Skeletal muscle cell (primary cell): ENCODE results near the gene NOL12.
"Not testable (repeated sequence)": the region's sequence is repeated elsewhere in the genome, so short reads cannot be mapped to it uniquely, and the experiment has no call there.

Source experiments
- DNase-seq: peaks from one replicate; pipeline ENCODE4 v3.0.0-alpha.2; 2010; ENCODE audit warnings: low read depth
- H3K4me3 ChIP-seq: 2 replicates; pipeline ENCODE4 v1.5.1; 2011; ENCODE audit warnings: low read depth, mild to moderate bottlenecking, control low read depth, low read length, moderate library complexity

NOL12 gene

DNA sequence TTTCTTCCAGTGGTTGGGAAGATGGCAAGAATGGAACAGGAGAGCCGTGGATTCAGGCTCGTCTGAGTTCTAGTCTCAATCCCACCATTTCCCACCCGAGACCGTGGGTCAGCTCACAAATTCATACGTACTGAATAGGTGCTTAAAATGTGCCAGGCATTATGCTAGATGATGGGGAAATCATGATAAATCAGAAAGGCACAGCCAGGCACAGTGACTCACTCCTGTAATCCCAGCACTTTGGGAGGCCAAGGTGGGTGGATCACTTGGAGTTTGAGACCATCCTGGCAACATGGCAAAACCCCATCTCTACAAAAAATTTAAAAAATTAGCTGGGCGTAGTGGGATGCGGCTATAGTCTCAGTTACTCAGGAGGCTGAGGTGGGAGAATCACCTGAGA, 17.8 kb downstream of the NOL12 start:
- no peak for DNase-seq
- no peak overlapping the region for H3K4me3 ChIP-seq

DNA sequence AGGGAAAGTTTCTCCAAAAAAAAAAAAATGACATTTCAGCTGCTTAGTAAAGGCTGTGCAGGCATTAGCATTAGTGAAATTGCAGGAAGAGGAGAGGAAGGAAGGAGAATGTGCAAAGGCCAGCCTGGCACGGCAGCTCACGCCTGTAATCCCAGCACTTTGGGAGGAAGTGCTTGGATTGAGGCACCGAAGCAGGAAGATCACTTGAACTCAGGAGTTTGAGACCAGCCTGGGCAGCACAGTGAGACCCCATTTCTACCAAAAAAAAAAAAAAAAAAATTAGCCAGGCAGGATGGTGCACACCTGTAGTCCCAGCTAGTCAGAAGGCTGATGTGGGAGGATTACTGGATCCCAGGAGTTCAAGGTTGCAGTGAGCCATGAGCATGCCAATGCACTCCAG, 18.5 kb downstream of the NOL12 start:
- no peak for DNase-seq
- no peak overlapping the region for H3K4me3 ChIP-seq

DNA sequence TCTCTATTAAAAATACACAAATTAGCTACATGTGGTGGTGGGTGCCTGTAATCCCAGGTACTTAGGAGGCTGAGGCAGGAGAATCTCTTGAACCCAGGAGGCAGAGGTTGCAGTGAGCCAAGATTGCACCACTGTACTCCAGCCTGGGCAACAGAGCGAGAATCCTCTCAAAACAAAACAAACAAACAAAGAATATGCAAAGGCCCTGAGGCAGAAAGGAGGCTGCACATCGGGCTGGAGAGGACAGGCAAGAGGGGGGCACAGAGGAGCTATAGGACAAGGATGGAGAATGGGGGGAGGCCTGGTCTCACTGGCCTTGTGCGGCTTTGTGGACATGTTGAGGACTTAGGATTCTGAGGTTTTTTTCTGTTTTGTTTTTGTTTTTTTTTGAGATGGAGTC, 19.1 kb downstream of the NOL12 start:
- H3K4me3 ChIP-seq = no peak overlapping the region
- no peak for DNase-seq

DNA sequence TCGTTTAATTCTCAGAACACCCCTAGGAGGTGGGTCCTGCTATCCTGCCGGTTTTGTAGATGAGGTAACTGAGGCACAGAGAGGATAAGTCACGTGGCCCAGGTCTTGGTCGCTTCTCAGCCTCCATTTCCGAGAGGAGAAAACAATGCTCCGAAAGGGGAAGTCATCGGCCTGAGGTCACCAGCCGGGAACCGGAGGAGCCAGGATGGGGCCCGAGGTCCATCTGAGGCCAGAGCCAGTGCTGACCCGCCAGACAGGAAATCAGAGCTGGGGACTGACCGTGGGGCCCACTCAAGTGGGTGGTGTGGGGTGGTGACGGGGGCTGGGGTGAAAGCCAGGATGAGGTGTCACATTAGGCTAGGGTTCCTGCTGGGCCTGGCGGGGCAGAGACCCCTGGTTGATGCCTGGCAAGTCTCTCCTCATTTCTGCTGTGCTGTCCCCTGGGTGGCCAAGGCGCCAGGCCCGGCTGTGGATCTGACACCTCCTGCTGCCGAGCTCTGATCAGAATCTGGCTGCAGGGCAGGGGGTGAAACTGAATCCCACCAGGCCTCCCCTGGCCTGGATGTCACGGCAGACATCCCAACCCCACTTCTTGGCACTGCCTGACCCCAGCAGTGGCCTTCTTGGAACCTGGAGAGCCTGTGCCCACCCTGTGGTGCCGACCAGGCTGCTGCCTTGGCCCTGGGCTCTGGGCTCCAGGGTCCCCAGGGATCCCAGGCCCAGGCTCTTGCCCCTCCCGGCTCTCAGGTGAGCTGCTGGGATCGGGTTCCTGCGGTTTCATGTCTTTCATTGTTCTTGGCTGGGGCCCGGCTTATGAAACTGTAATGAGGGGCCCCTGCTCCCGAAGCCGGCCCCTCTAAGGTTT, 22.7 kb downstream of the NOL12 start:
- no peak for DNase-seq
- no peak overlapping the region for H3K4me3 ChIP-seq

DNA sequence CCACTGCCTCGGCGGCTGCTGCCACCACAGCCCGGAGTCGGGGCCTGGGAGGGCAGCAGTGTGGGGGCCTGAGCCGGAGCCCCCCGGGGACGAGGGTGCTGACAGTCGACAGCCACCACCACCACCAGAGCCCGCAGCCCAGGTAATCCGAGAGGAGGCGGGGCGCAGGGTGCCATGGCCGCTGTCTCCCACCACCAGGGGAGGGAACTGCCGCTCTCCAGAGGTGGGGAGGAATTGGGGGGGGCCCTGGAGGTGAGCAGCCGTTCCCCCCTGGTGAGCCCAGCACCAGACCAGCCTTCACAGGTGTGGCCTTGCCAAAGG, 23.3 kb downstream of the NOL12 start:
- DNase-seq = no peak
- no peak overlapping the region for H3K4me3 ChIP-seq

DNA sequence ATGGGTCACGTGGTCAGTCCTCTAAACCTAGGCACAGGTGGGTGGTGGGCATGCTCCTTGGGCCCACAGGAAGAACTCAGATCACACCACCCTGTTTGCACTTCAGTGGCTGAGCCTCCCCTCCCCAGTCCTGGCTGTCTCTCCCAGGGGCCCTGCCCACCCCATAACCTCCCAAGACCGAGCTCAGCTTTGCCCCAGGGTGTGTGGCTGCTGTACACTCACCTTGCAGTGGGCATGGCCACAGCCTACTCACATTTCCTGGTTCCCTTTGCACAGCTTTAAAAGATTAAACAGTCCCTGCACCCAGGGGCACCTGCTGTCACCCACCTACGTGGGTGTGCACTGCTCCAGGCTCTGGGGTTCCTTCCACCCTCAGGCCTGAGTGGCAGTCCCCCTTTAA, 24.5 kb downstream of the NOL12 start:
- H3K4me3 ChIP-seq = no peak overlapping the region
- no peak for DNase-seq

DNA sequence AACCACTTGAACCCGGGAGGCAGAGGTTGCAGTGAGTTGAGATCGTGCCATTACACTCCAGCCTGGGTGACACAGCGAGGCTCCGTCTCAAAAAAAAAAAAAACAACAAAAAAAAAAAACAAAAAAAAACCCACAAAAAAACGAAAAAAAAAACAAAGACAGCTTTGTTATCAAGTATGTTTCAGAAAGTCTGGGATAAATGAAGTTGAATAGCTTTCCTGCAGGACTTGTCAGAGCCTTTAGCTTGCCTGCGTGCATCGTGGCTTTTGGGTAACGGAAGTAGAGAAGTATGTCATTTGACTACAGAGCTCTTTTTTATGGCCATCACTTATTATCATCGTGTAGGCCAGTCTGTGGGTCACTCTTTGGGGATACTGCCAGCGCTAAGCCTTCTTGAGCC, 25.3 kb downstream of the NOL12 start:
- DNase-seq = no peak
- H3K4me3 ChIP-seq = no peak overlapping the region

DNA sequence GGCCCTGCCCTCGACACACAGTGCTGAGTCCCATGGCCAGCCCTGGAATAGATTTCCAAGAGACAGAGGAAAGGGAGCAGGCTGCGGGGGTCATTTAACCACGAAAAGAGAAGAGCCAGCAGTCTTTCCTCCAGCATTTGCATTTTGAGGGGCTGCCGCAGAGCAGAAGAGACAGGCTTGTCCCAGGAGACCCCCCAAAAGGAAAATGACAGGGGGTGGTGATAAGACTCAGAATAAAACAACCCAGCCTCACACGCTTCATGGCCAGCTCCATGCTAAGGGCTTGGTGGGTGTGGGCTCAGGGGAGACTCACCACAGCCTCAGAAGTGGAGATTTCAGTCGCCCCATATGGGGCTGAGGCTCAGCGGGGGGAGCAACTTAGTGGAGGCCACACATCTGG, 27.6 kb downstream of the NOL12 start:
- H3K4me3 ChIP-seq = no peak overlapping the region
- DNase-seq = no peak

DNA sequence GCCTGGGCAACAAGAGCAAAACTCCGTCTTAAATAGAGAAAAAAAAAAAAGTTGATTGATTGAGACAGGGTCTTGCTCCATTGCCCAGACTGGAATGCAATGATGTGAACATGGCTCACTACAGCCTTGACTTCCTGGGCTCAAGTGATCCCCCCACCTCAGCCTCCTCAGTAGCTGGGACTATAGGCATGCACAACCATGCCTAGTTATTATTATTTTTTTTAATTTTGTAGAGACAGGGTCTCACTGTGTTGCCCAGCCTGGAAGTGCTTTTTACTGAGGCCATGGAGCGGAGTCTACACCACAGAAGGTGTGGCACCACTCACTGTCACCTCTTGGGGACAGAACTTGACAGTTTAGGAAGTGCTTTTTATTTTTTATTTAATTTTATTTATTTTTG, 28.5 kb downstream of the NOL12 start:
- DNase-seq = no peak

DNA sequence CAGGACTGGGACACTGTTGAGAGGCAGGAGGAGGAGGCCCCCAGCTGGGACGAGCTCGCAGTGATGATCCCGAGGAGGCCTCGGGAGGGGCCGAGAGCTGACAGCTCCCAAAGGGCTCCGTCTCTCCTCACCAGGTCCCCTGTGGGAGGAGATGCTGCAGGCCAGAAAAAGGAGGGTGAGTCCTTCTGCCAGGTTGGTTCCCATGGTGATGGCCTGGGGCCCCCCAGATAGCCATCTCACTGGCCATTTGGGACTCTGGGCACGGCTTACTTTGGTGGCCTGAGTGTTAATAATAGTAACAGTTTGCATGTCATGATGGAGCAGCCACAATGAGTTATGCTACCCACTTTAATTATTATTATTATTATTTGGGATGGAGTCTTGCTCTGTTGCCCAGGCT, 29.6 kb downstream of the NOL12 start:
- DNase-seq = no peak
- no peak overlapping the region for H3K4me3 ChIP-seq

More for the DNA sequence above, 28.5 kb downstream of the NOL12 start:
- H3K4me3 ChIP-seq = no peak overlapping the region

DNA sequence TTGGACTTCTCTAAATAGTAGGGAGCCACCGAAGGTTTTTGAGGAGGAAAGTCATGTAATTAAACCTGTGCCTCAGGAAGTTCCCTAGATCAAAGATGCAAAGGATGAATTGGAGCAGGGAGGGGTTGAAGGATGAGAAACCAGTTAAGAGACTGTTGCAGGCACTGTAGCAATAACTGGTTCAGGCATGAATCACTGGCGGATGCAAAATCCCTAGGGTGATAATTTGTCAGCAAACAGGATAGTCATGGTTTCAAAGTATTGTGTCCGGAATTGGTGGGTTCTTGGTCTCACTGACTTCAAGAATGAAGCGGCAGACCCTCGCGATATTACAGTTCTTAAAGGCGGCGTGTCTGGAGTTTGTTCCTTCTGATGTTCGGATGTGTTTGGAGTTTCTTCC, 30.6 kb downstream of the NOL12 start:
- peak; percentile 60 for DNase-seq
- H3K4me3 ChIP-seq = no peak overlapping the region

DNA sequence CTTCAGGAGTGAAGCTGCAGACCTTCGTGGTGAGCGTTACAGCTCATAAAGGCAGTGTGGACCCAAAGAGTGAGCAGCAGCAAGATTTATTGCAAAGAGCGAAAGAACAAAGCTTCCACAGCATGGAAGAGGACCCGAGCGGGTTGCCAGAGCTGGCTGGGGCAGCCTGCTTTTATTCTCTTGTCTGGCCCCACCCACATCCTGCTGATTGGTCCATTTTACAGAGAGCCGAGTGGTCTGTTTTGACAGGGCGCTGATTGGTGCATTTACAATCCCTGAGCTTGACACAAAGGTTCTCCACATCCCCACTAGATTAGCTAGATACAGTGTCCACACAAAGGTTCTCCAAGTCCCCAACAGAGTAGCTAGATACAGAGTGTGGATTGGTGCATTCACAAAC, 31.1 kb downstream of the NOL12 start:
- H3K4me3 ChIP-seq, DNase-seq: not testable (repeated sequence)

DNA sequence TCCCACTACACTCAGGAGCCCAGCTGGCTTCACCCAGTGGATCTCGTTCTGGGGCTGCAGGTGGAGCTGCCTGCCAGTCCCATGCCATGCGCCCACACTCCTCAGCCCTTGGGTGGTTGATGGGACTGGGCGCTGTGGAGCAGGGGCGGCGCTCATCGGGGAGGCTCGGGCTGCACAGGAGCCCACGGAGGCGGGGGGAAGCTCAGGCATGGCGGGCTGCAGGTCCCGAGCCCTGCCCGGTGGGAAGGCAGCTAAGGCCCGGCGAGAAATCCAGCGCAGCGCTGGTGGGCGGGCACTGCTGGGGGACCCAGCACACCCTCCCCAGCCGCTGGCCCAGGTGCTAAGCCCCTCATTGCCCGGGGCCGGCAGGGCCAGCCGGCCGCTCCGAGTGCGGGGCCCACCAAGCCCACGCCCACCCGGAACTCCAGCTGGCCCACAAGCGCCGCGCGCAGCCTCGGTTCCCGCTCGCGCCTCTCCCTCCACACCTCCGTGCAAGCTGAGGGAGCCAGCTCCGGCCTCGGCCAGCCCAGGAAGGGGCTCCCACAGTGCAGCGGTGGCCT, 31.7 kb downstream of the NOL12 start:
- not testable (repeated sequence) for H3K4me3 ChIP-seq, DNase-seq

DNA sequence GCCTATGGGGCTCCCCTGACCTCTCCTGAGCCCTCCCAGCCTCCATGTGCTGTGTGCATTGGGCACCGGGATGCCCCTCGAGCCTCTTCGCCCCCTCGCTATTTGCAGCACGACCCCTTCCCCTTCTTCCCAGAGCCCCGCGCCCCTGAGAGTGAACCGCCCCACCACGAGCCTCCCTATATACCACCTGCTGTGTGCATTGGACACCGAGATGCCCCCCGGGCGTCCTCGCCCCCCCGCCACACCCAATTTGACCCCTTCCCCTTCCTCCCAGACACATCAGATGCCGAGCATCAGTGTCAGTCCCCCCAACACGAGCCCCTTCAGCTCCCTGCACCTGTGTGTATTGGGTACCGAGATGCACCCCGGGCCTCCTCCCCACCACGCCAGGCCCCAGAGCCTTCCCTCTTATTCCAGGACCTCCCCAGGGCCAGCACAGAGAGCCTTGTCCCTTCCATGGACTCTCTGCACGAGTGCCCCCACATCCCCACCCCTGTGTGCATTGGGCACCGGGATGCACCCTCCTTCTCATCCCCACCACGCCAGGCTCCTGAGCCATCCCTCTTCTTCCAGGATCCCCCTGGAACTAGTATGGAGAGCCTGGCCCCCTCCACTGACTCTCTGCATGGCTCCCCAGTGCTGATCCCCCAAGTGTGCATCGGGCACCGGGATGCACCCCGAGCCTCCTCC, 39.6 kb downstream of the NOL12 start:
- no peak for DNase-seq
- H3K4me3 ChIP-seq = no peak overlapping the region

DNA sequence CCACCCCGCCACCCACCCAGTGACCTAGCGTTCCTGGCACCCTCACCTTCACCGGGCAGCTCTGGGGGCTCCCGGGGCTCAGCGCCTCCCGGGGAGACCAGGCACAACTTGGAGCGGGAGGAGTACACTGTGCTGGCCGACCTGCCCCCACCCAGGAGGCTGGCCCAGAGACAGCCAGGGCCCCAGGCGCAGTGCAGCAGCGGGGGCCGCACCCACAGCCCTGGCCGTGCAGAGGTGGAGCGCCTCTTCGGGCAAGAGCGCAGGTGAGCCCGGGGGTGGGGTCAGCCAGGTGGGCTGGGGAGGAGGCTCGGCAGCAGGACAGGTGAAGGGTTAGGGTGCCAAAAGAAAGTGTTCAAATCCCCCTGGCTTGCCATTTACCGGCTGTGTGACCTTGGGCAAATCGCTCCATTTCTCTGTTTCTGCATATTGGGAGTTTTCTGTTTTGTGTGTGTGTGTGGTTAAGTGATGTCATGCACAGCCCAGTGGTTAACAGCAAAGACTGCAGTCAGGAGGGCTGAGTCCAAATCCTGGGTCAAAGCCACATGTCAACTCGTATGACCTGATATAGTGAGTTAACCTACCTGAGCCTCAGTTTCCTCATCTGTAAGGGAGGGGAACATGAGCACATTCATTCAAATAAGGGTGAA, 40.2 kb downstream of the NOL12 start:
- DNase-seq = no peak

DNA sequence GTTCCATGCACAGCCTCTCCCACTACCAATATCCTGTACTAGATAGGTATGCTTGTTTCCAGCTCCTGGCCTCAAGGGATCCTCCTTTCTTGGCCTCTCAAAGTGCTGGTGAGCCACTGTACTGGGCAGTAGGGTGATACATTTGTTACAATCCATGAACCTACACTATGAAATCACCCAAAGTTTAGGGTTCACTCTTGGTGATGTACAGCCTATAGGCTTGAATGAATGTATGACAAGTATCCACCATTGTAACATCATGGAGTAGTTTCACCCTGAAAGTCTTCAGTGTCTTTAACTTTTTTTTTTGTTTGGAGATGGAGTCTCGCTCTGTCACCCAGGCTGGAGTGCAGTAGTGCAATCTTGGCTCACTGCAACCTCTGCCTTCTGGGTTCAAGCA, 42.5 kb downstream of the NOL12 start:
- H3K4me3 ChIP-seq = no peak overlapping the region
- DNase-seq = no peak

More for the DNA sequence above, 40.2 kb downstream of the NOL12 start:
- H3K4me3 ChIP-seq = no peak overlapping the region

DNA sequence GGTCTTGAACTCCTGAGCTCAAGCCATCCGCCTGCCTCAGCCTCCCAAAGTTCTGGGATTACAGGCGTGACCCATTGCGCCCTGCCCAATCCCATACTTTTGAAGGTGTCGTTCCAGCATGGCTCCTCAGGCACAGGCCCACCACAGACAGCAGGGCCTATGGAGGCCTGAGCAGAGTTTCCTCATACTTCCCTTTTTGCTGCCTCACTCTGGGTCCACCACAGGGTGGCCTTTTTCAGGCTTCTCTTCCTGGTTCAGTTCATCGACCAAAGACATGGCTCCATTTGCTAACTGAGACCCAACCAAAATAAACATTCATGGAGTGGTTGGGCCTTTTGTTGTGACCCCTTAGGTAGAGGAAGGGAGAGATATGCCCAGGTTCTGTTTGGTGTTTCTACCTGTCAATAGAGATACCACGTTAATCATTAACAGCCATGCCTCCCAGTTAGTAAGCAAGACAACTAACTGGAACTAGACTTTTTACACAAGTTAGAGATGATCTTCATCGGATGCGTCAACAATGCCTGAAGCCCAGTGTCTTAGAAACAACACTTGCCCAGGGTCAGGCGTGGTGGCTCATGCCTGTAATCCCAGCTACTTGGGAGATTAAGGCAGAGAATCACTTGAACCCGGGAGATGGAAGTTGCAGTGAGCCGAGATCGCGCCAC, 45.8 kb downstream of the NOL12 start:
- no peak for DNase-seq
- no peak overlapping the region for H3K4me3 ChIP-seq

DNA sequence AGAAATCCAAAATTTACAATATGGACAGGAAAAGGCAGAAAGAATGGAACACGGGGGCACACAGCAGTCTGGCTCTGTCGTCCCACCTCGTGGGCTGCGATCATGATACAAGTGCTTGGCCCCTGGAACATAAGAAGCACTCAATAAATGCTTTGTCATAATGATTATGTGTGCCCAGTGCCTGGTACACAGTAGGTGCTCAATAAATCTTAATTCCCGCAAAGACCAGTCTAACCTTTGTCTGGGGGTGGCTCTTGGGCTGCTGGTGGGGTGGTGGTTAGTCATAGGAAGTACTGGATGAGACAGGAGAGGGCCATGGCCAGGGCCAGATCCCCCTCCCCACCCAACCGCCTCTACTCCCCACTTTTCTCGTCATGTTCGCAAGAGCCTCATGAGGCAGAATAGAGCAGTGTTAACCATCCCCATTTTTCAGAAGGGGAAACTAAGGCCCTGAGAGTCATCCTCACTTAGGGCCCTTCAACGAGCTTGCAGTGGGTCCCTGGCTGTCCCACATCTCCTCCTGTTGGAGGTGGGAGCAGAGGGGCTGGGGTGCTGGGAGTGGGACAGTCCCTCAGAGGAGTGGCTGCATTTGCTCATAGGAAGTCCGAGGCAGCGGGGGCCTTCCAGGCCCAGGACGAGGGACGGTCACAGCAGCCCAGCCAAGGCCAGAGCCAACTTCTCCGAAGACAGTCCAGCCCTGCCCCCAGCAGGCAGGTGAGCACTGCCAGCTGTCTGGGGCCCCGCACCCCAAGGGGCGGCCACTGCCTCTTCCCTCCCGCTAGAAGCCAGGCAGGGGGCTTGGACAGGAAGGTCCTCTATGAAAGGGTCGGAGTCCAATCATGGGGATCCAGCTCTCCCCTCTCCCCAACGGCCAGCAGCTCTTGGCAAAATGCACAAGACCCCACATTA, 46.8 kb downstream of the NOL12 start:
- no peak overlapping the region for H3K4me3 ChIP-seq
- no peak for DNase-seq
